ENCODE measurements around the gene CNGA1. TPM values are rescaled to one million over a fixed set of nuclear protein-coding genes. Genes with fewer than 3 reads are reported as not detected.

CNGA1 gene
- total RNA-seq, 2 donors from 2014 or later, result 1.6 to 5.7 TPM

DNA sequence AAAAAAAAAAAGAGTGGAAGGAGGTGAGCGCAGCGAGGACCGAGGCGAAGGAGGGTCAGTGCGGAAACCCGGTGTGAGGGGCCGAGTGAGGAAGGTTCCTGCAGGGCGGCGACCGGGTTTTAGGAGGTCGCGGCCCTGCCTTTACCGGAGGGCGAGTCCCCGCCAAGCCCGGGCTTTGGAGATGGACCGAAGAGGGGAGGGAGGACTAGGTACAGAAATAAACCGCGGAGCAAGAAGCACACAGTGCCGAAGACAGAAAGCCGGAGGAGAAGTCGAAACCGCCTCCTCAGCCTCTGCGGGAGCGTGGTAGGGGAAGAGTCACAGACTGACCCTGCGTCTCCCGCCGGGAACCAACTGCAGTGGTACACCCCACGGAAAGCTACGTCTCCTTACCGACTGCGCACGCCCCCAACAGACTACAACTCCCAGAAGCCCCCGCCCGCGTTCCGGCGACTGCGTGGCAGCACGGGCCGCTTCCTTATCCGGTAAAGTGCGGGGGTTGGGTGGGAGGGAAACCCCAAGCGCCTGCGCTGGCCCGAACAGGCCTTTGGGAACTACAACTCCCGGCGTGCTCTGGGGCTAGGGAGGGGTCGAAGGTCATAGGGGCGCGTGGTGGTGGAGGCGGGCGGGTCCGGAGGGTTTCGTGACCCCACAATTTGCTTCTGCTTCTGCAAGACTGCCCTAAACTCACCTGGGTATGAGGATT is 102.1 kb downstream of the CNGA1 start, which contains the start of gene NFXL1:
TSS of gene NFXL1 (minus strand) at position 364 of the 706 bp plus-strand sequence. CDS start 380 bp downstream, outside the sequence.
- intact Hi-C loops (cut with DNase I), result no loop called here
- Histone ChIP-seq H3K4me3 (peak within 1 kb of the TSS; percentile 69 to 72), H3K27me3 (replicated peaks; ENCODE audit: insufficient read depth) (no peaks in the 10 kb centered on the region), H3K36me3 (no peaks in the 10 kb centered on the region), H3K9me3 (no peaks in the 10 kb centered on the region), H3K27ac (peak within 1 kb of the TSS; percentile 77 to 85), H3K4me1 (replicated peaks) (no peaks in the 10 kb centered on the region)
- peak; percentile 97 for DNase-seq (ENCODE audit: low spot score)
- WGBS, result under 1% methylated on average over 54 of the region's 55 CpGs
- TF ChIP-seq, protein P1, sequence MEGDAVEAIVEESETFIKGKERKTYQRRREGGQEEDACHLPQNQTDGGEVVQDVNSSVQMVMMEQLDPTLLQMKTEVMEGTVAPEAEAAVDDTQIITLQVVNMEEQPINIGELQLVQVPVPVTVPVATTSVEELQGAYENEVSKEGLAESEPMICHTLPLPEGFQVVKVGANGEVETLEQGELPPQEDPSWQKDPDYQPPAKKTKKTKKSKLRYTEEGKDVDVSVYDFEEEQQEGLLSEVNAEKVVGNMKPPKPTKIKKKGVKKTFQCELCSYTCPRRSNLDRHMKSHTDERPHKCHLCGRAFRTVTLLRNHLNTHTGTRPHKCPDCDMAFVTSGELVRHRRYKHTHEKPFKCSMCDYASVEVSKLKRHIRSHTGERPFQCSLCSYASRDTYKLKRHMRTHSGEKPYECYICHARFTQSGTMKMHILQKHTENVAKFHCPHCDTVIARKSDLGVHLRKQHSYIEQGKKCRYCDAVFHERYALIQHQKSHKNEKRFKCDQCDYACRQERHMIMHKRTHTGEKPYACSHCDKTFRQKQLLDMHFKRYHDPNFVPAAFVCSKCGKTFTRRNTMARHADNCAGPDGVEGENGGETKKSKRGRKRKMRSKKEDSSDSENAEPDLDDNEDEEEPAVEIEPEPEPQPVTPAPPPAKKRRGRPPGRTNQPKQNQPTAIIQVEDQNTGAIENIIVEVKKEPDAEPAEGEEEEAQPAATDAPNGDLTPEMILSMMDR (IDR thresholded peaks at IDR 0.05), result no peak
- TF ChIP-seq POLR2AphosphoS5 (IDR thresholded peaks at IDR 0.05), result peak; percentile 94
- peak; percentile 86 for TF ChIP-seq POLR2A (IDR thresholded peaks at IDR 0.05)

DNA sequence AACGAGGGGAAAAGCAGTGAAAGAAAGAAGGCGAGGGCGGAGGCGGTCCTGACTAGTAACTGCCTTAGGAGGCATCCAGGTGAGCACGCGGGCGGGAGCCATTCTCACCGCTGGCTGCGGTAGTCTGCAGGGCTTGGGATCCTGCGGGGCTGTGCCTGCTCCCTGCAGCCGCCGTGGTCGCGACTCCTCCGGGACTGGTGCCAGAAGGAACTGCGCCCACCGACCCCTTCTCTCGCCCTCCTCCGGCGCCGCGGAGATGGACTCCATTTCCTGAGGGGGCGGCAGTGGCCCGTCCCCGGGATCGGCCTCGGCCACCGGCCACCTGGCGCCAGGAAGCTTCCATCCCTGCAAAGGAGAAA is 102.6 kb downstream of the CNGA1 start:
- no peaks in the 10 kb centered on the region for H3K9me3 ChIP-seq
- no peaks in the 10 kb centered on the region for H3K36me3 ChIP-seq
- H3K4me3 ChIP-seq, result peak overlapping the region; percentile 69 to 72
- peak overlapping the region; percentile 77 to 85 for H3K27ac ChIP-seq
- no peaks in the 10 kb centered on the region for H3K4me1 ChIP-seq (replicated peaks)
- intact Hi-C loops (cut with DNase I), result no loop called here
- peak; percentile 40 for DNase-seq (ENCODE audit: low spot score)
- WGBS, result under 1% methylated on average over 29 of the region's 29 CpGs
- H3K27me3 ChIP-seq (replicated peaks; ENCODE audit: insufficient read depth), result no peaks in the 10 kb centered on the region
- TF ChIP-seq POLR2AphosphoS5 (IDR thresholded peaks at IDR 0.05) (no peak), POLR2A (IDR thresholded peaks at IDR 0.05) (no peak)
- TF ChIP-seq, protein P1 (IDR thresholded peaks at IDR 0.05), result no peak

DNA sequence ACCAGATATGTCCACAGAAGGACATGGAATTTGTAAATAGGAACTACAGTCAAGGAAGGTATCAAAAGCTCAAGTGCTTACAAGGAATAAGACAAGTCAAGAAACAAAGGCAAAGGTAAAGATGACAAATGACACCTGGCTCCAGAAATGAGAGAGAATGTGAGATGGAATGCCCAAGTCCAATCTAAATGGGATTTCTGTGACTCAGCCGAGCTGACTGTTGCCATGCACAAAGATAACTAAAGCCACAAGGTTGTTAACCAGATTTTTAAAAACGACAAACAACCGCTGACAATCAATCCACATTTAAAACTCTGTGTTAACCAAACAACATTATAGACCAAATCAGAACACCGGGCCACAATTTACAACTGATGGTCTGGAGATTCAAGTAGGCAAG is 103.2 kb downstream of the CNGA1 start:
- peak overlapping the region; percentile 69 to 72 for H3K4me3 ChIP-seq
- no peak for DNase-seq (ENCODE audit: low spot score)
- intact Hi-C loops (cut with DNase I), result no loop called here
- no peaks in the 10 kb centered on the region for H3K36me3 ChIP-seq
- TF ChIP-seq, protein P1 (IDR thresholded peaks at IDR 0.05), result no peak
- TF ChIP-seq POLR2AphosphoS5 (IDR thresholded peaks at IDR 0.05), result no peak
- TF ChIP-seq POLR2A (IDR thresholded peaks at IDR 0.05), result no peak
- peak overlapping the region; percentile 77 to 85 for H3K27ac ChIP-seq
- no peaks in the 10 kb centered on the region for H3K27me3 ChIP-seq (replicated peaks; ENCODE audit: insufficient read depth)
- H3K9me3 ChIP-seq, result no peaks in the 10 kb centered on the region
- H3K4me1 ChIP-seq (replicated peaks), result no peaks in the 10 kb centered on the region
- 8% methylated on average over 4 of the region's 4 CpGs for WGBS

DNA sequence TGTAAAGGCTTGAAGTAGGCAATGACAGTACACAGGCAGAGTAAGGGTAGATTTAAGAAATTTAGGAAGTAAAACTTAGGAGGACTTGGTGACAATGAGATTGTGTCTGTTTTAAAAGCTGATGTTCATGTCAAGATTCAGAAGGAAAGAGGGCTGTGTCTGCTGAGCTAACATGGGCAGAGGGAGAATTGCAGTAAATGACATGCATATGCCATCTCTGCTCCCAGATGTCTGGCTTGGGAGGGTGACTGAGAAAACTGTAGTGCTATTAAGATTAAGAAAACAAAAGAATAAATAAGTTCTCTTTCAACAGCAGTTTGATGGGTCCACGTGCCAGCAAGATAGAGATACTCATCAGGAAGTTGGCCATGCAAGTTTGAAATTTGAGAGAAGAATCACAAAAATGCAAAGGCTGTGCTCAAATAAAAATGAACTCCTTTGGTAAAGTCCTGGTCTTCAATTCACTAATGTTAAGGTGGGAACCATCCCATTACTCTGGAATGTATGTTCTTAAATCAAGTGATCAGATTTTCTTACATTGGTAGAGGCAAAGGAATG is 109.3 kb downstream of the CNGA1 start:
- Histone ChIP-seq H3K9me3 (no peaks in the 10 kb centered on the region), H3K27ac (no peak overlapping the region), H3K27me3 (replicated peaks; ENCODE audit: insufficient read depth) (no peaks in the 10 kb centered on the region), H3K4me1 (replicated peaks) (no peaks in the 10 kb centered on the region), H3K36me3 (no peaks in the 10 kb centered on the region), H3K4me3 (no peak overlapping the region)
- intact Hi-C loops (cut with DNase I), result no loop called here
- WGBS, result 23% methylated on average over 1 of the region's 1 CpG
- TF ChIP-seq POLR2A (IDR thresholded peaks at IDR 0.05) (no peak), POLR2AphosphoS5 (IDR thresholded peaks at IDR 0.05) (no peak)
- TF ChIP-seq, protein P1 (IDR thresholded peaks at IDR 0.05), result no peak
- no peak for DNase-seq (ENCODE audit: low spot score)

DNA sequence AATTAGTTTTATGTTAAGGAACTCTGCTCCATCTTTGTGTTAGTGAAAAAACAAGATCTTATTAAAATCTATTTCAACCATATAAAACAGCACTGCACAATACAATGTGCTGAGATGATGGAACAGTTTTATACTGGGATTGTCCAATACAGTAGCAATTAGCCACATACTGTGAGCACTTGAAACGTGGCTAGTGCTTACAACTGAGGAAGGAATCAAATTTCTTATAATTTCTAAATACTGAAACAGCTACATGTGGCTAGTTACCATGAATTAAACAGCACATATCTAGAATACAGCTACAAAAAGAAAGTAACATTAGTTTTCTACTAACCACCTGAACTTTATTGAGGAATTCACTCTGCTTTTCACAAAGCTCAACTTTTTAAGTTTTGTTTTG is 116.8 kb downstream of the CNGA1 start:
- Histone ChIP-seq H3K27ac (no peak overlapping the region), H3K36me3 (peaks cover 0 to 3% of the 10 kb centered on the region in 2 donors), H3K4me1 (replicated peaks) (no peaks in the 10 kb centered on the region), H3K4me3 (no peak overlapping the region), H3K27me3 (replicated peaks; ENCODE audit: insufficient read depth) (no peaks in the 10 kb centered on the region), H3K9me3 (no peaks in the 10 kb centered on the region)
- WGBS, result 61% methylated on average over 1 of the region's 1 CpG
- TF ChIP-seq POLR2A (IDR thresholded peaks at IDR 0.05) (no peak), POLR2AphosphoS5 (IDR thresholded peaks at IDR 0.05) (no peak)
- TF ChIP-seq, protein P1 (IDR thresholded peaks at IDR 0.05), result no peak
- intact Hi-C loops (cut with DNase I), result no loop called here
- DNase-seq (ENCODE audit: low spot score), result no peak

Data from prostate gland (tissue), 2 donors.